ENCODE results near the gene MTR.

Gene MTR

GRCh38 chr1:236953151-236953700 lies 158.1 kb downstream of the MTR start:
- in situ Hi-C loops (cut with MboI; ENCODE audit: low pct_unique_long_range_greater_than_20kb, low sequenced_read_pairs, unreplicated experiment) = no loop called here
- DNase-seq (ENCODE audit: low spot score) = no peak
- TF ChIP-seq CTCF (IDR thresholded peaks at IDR 0.05; ENCODE audit: extremely low read depth, insufficient read depth, missing control alignments) = no peak
